LNCaP clone FGC (cell line): ENCODE measurements around the gene PRDM15.

Experiments
- DNase-seq: peaks from one replicate; pipeline ENCODE4 v3.0.0-alpha.2; 2011; ENCODE audit warnings: low read depth
- H3K4me3 ChIP-seq: 2 replicates; pipeline ENCODE4 v1.5.1; 2011; ENCODE audit warnings: mild to moderate bottlenecking, low read depth, low read length, control low read depth
- TF ChIP-seq, protein P1 (sequence below): IDR thresholded peaks from 2 replicates; pipeline ENCODE4 v1.5.1; 2012; ENCODE audit warnings: mild to moderate bottlenecking; ENCODE audit not compliant: control insufficient read depth, insufficient read depth; ENCODE audit errors: extremely low read depth

PRDM15 gene

DNA sequence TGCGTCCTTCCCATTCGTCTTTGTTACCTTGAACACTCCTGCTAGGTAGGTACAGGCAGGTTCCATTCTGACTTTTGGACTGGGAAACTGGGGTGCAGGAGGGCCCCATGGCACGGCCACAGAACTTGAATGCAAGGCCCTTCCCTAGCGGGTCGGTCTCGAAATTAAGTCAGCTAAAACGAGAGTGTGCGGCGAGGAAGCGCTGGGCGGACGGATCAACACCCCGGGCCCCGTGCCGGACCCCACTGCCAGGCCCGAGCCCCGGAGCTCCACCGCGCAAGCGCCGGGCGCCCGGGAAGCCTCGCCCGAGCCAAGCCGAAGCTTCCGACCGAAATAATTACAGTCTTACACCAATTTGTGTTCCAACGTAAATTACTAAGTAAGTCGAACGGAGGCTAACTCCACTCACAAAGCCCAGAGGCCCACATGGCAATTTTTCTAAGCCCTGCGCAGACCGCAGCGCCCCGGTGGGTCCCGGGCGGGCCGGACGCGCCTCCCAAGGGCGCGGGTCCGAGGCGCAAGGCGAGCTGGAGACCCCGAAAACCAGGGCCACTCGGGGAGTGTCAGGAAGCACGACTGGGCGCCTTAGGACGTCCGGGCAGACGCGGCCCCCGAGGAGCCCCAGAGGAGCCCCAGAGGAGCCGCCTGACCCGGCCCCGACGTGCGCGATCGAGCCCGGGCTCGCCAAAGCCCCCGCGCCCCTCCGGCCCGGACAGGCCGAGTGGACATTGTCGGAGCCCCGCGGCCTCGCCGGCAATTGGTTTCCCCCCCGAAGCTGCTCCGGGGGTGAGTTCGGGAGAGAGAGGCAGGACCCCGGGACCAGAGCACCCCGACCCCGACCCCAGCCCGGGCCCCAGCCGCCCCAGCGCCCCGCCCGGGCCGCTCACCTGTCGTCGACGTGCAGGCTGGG is 112.9 kb downstream of the PRDM15 start:
- TF ChIP-seq, protein P1, sequence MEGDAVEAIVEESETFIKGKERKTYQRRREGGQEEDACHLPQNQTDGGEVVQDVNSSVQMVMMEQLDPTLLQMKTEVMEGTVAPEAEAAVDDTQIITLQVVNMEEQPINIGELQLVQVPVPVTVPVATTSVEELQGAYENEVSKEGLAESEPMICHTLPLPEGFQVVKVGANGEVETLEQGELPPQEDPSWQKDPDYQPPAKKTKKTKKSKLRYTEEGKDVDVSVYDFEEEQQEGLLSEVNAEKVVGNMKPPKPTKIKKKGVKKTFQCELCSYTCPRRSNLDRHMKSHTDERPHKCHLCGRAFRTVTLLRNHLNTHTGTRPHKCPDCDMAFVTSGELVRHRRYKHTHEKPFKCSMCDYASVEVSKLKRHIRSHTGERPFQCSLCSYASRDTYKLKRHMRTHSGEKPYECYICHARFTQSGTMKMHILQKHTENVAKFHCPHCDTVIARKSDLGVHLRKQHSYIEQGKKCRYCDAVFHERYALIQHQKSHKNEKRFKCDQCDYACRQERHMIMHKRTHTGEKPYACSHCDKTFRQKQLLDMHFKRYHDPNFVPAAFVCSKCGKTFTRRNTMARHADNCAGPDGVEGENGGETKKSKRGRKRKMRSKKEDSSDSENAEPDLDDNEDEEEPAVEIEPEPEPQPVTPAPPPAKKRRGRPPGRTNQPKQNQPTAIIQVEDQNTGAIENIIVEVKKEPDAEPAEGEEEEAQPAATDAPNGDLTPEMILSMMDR = no peak
- no peak for DNase-seq
- peak overlapping the region; percentile 69 for H3K4me3 ChIP-seq

DNA sequence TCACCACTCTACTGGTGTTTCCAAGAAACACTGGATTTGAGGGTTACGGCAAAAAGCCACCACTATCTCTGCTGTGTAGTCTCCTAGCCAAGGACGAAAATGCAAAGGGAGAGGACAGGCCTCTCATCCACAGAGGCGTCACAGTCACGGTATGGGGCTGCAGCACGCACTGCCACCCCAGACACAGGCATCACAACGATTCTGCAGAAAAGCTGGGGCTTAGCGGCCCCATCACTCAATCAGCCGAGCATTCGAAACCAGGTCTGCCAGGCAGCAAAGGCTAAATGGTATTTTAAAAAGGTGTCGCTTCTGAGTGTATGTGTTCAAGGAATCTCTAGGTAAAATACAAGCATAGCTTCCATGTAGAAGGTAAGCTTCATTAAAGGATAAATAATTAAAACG is 113.7 kb downstream of the PRDM15 start:
- TF ChIP-seq, protein P1 = no peak
- DNase-seq = no peak
- H3K4me3 ChIP-seq = peak overlapping the region; percentile 69

DNA sequence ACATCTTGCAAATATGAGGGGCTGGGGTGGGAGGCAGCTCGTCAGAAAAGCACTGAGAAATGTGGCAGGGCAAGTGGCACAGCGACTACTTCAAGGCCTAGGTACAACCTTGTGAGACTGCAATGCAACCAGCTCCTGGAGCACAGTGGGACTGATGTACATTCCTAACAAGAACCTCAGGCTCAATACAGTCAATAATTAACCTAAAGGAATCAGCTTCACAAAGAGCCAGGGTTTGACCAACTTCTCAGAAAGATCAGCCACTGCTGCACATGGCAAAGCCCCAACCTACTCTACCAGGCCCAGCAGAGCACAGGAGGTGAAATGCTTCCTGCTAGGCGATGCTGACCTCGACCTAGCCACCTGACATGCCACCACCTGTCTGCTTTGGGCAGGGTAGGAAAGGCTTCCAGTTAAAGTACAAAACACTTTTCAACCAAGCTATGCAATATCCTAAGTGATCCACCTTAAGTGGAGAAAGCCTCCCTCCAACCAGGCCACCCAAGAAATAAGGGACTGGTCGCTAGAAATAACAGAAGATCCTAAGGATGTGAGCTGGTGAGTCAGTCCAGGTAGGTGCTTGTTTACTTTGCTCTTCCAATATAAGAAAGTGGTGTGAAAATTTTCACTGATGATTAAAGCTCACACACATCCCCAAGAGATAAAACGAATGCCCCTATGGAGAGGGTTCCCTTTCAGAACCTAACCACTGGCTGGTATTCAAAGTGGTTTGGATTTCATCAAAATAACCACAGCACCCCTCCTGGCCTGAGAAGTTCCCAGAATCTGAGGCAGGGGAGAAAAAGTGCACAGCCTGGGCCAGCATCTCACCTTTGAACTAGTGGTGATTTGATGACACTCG is 114.4 kb downstream of the PRDM15 start:
- TF ChIP-seq, protein P1 = 0 out of 2 replicates have a peak, but pooled peaks have one; percentile 16
- no peak for DNase-seq
- peak overlapping the region; percentile 69 for H3K4me3 ChIP-seq

DNA sequence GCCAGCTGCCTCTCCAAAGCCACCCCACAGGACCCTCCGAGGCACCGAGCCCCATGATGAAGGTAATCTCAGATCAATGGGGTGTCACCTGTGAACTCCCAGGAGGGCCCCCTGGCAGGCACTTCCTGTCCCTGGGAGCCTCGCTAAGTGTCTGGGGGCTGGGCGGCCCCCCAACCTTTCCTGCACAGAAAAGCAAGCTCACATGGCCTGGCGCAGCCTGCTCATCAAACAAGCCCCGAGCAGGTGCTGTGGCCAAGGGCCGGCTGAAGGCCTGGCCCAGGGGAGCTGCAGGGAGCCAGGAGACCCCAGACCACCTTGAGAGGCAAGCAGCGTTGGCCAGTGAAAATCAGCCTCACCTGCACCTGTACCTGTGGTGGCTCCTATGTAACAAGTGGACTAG is 115.1 kb downstream of the PRDM15 start:
- peak overlapping the region; percentile 69 for H3K4me3 ChIP-seq

DNA sequence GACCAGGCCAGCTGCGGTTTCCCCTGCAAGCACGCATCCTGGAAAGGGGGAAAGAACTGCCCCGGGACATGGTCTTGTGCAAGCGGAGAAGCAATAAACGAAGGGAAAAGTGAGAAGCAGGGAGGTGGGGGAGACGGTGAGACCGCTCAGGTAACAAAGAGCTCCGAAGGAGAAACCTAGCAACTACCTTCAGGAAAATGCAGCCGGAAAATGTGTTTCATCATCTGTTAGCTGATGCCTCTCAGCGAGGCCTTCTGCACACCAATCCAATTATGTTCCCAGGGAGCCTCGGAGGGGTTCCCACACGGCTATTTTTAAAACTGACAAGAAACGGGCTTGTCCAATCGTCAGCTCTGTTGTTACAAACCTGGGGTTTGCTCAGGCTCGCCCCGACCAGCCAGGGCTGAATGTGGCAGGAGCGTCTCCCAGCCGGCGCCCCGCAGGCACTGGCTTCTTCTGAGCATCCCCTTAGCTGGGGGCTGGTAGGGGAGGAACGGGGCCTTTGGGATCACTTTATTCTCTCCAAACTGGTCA is 115.7 kb downstream of the PRDM15 start:
- no peak for DNase-seq
- H3K4me3 ChIP-seq = no peak overlapping the region
- TF ChIP-seq, protein P1 = no peak

More for the DNA sequence above, 115.1 kb downstream of the PRDM15 start:
- TF ChIP-seq, protein P1 = no peak
- DNase-seq = no peak

DNA sequence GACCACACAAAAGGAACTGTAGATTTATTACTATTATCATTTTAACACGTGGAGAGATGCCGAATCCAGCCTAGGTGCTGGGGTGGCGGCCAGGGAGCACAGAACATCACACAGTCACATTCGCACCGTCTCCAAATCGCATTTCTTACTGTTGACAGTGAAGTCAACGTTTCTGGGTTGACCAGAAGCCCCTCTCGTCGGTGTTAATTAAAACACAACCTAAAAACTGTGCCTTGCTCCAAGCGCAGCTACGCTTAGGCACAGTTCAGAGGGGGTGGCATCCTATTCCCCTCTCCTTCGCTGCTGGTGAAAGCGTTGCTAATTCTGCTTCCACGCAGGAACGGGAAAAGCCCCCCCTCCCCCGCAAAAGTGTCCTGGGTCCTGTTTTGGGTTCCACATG is 116.4 kb downstream of the PRDM15 start:
- TF ChIP-seq, protein P1 = no peak
- H3K4me3 ChIP-seq = no peak overlapping the region; the same call in 1 of the 2 replicates
- no peak for DNase-seq
